Nephron progenitor cell (in vitro differentiated cells): ENCODE data around the gene TMPRSS7.

ENCODE experiments used
- DNase-seq: peaks from one replicate; pipeline ENCODE4 v3.0.0; 2021
- H3K27ac Mint-ChIP-seq: 2 replicates; pipeline ENCODE4 v1.8.0; 2021; ENCODE audit warnings: mild to moderate bottlenecking, moderate library complexity, mixed read lengths
- H3K27me3 Mint-ChIP-seq: 2 replicates; pipeline ENCODE4 v1.8.0; 2021; ENCODE audit warnings: mild to moderate bottlenecking, low read depth, mixed read lengths; ENCODE audit not compliant: poor library complexity
- H3K36me3 Mint-ChIP-seq: 2 replicates; pipeline ENCODE4 v1.8.0; 2021; ENCODE audit warnings: low read depth, mixed read lengths
- H3K4me1 Mint-ChIP-seq: 2 replicates; pipeline ENCODE4 v1.8.0; 2021; ENCODE audit warnings: mixed read lengths
- H3K4me3 Mint-ChIP-seq: 2 replicates; pipeline ENCODE4 v1.8.0; 2021; ENCODE audit warnings: mild to moderate bottlenecking, moderate library complexity, mixed read lengths
- H3K9me3 Mint-ChIP-seq: 2 replicates; pipeline ENCODE4 v1.8.0; 2021; ENCODE audit warnings: mild to moderate bottlenecking, moderate library complexity, mixed read lengths
- CTCF ChIP-seq: fragments of 200-600 bp; sonication (generic); IDR thresholded peaks from 2 replicates; pipeline ENCODE4 v1.5.0; 2021; ENCODE audit warnings: antibody characterized with exemption

Gene TMPRSS7

DNA sequence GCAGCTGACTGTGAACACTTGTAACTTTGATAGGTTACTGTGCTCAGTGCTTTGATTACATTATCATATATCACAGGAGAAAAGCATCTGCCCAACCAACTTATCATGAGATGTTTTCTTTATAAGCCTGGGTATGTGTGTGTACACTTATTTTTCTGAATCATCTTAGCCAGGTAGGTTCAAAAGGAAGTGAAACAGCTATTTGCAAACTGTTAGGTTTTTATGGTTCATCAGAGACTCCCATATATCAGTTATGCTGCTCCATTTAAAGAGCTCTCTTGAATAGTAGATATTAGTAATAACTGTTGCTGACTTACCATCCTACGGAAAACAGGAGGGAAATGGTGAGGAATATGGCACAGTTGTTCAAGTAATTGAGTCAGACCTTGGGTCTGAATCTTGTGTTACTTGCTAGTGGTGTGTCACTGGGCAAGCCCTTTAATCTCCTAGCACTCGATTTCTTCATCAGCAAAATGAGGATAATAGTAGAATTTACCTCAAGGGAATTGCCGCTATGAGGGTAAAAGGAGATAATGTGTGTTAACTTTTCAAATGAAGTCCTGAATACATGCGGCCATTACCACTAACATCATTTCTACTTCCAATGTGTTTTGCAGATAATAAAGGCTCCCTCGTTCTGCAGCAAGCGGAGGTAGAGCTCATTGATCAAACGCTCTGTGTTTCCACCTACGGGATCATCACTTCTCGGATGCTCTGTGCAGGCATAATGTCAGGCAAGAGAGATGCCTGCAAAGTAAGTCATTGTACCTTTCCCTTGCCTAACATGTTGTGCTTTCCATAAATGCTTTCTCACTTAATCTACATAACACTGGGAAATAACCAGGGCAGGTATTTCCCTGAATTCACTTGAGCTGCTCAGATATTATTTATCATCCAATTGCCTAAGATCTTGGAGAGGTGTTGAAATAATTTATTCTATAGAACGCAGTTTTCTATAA lies 43.9 kb downstream of the TMPRSS7 start:
- peaks cover 2% of the 10 kb centered on the region for H3K9me3 Mint-ChIP-seq
- H3K4me1 Mint-ChIP-seq, result peaks cover 24% of the 10 kb centered on the region
- no peak for DNase-seq
- no peak for TF ChIP-seq CTCF
- peaks cover 2% of the 10 kb centered on the region for H3K27me3 Mint-ChIP-seq
- H3K27ac Mint-ChIP-seq, result no peak overlapping the region
- H3K4me3 Mint-ChIP-seq, result no peak overlapping the region
- no peaks in the 10 kb centered on the region for H3K36me3 Mint-ChIP-seq

- Mint-ChIP-seq H3K36me3 (no peaks in the 10 kb centered on the region), H3K27me3 (peaks cover 3% of the 10 kb centered on the region), H3K27ac (no peak overlapping the region), H3K9me3 (no peaks in the 10 kb centered on the region), H3K4me1 (peaks cover 47% of the 10 kb centered on the region), H3K4me3 (no peak overlapping the region)
- no peak for DNase-seq
- no peak for TF ChIP-seq CTCF
These were observed 48.7 kb downstream of the TMPRSS7 start for GRCh38 chr3:112083239-112083638.

DNA sequence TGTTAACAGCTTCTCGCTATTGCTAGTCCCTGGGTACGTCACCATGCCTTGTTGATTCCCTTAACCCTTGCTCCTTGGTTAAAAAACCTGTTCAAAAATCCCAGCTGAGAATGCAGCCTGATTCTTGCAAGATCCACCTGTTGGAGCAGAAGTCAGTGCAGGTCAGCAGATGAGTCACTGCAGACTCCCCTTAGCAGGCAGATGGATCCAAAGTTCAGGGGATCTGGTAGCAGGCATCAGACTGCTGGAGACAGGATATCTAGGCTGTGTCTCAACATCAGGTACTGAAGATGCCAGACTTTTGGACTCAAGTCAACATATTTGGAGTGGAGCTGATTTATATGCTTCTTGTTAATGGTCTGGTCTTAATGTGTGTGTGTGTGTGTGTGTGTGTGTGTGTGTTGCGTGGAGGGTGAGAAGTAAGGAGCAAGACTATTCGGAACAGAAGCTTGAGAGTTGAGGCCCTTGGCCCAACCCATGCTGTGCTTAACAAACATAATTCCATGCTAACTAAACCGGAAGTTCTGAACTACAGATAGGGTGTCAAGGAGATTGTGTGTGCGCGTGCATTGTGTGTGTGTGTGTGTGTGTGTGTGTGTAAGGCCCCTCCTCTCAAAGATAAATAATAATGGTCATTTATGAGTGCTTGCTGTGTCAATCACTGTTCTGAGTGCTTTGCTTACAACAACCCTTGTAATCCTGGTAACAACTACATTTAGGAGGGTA lies 50.6 kb downstream of the TMPRSS7 start:
- Mint-ChIP-seq H3K36me3 (no peaks in the 10 kb centered on the region), H3K27ac (no peak overlapping the region), H3K4me3 (peak overlapping the region; percentile 99), H3K27me3 (peaks cover 3% of the 10 kb centered on the region), H3K9me3 (no peaks in the 10 kb centered on the region), H3K4me1 (peaks cover 65% of the 10 kb centered on the region)
- TF ChIP-seq CTCF, result no peak
- DNase-seq, result no peak

GRCh38 chr3:112085735-112086075 lies 51.2 kb downstream of the TMPRSS7 start:
- Mint-ChIP-seq H3K27me3 (peaks cover 3% of the 10 kb centered on the region), H3K27ac (no peak overlapping the region), H3K4me1 (peaks cover 71% of the 10 kb centered on the region), H3K9me3 (no peaks in the 10 kb centered on the region), H3K4me3 (peak overlapping the region; percentile 99), H3K36me3 (no peaks in the 10 kb centered on the region)
- TF ChIP-seq CTCF, result no peak
- no peak for DNase-seq

- peaks cover 3% of the 10 kb centered on the region for H3K27me3 Mint-ChIP-seq
- peak; percentile 15 for TF ChIP-seq CTCF
- peaks cover 76% of the 10 kb centered on the region for H3K4me1 Mint-ChIP-seq
- H3K36me3 Mint-ChIP-seq, result no peaks in the 10 kb centered on the region
- H3K4me3 Mint-ChIP-seq, result peak within 1 kb of the TSS; percentile 99
- H3K9me3 Mint-ChIP-seq, result no peaks in the 10 kb centered on the region
- H3K27ac Mint-ChIP-seq, result peak within 1 kb of the TSS; percentile 98
- peak; percentile 92 for DNase-seq
These were observed 51.7 kb downstream of the TMPRSS7 start, which contains the start of gene C3orf52 for GRCh38 chr3:112086076-112086854. TSS of gene C3orf52 (plus strand) at chr3:112086389. CDS start at chr3:112086408, 19 bp downstream.
